ENCODE results near the gene GPRC5C.

GPRC5C gene

DNA sequence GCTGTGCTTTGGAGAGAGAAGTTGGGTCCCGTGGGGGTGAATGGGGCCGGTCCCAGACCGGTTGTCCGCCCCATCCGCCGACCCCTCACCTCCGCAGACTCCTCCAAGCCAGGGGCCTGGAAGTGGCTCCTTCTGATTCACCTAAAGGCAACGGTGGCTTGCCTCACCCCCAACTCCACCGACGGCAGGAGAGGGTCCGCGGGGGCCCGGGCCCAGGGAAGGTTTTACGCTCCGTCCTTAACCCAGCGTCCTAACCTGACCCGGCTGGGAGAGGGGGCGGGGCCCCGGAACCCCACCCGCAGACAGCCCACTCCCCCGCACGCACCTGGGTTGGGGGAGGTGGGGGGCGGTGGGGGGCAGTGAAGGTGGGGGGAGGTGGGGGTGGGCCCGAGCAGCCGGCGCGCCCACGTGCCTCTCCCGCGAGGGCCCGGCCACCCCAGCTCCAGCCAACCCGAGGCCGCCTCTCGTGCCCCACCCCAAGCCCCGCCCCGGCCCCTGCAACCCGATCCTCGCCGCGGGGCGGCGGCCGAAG, 21.8 kb downstream of the GPRC5C start:
- no peak for DNase-seq

DNA sequence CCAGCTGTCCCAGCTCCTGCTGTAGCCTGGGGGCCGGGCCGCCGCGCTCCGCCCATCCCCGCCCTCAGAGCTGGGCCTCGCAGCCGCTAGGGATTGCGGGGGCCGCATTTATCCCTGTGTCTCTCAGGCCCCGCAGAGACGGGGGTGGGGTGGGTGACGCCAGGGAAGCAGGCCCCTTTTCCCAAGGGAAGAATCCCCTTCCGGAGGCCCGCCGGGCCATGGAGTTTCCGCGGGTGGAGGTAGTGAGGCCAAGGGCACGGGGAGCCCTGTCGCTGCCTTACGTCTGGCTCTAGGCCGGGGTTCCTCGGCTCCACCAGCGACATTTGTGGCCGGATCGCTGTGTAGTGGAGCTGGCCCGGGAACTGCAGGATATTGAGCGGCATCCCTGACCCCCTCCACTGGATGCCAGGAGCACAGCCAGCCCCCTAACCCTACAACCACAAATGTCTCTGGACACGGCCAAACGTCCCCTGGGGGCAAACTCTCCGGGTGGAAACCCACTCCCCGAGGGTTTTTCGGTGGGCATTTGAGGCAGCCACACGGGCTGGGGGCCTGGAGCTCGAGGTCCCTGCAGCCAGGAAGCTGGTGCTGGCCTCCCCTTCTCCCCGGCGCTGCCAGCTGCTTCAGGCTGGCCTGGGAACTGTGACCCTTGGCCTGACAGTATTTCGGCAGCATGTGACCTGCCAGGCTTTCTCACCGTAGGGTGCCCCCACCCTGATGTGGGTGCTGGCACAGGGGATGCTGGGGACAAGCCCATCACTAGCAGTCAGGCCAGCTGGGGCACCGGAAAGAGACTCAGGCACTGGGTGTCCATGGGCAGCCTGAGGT, 22.5 kb downstream of the GPRC5C start:
- peak; percentile 95 to 97 for DNase-seq

DNA sequence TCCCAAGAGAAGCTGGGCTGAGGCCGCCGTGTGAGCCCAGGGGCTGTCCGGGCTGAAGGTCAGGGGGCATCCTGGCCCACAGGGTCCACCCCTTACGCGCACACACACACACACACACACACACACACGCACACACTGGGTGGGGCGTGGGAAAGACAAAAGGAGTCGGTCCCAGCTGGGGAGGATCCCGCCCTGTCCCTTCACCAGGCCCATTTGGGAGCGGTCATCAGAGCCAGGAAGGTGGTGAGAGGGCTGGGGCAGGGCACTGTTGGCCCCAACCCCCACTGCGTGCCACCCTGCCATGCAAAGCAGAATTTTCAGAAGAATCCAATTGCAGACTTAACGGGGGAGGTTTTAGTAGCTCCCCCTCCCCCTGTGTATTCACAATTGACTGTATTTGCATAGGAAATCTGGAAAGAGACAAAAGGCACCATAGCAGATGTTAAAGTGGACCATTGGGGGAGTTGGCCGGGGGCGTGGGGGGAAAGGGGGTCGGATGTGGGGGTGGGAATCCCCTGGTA, 23.2 kb downstream of the GPRC5C start:
- DNase-seq = peak in 1 of 2 experiments; percentile 50

DNA sequence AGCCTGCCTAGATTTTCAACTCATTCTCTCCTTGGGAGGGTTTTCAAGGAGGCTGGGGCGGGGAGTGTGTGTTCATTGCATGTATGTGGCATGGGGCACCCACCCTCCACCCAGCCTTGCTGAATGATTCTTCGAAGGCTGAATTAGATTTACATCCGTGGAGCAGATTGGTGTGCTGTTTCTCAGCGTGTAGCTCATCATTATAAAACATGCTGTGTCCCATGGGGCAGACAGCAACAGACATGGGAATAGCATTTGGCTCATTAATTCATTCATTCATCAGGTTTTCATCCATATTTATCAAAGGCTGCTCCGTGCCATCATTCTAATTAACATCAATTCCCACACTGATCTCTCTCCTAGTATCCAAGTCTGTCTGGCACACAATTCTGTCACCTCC, 23.9 kb downstream of the GPRC5C start:
- DNase-seq = no peak

DNA sequence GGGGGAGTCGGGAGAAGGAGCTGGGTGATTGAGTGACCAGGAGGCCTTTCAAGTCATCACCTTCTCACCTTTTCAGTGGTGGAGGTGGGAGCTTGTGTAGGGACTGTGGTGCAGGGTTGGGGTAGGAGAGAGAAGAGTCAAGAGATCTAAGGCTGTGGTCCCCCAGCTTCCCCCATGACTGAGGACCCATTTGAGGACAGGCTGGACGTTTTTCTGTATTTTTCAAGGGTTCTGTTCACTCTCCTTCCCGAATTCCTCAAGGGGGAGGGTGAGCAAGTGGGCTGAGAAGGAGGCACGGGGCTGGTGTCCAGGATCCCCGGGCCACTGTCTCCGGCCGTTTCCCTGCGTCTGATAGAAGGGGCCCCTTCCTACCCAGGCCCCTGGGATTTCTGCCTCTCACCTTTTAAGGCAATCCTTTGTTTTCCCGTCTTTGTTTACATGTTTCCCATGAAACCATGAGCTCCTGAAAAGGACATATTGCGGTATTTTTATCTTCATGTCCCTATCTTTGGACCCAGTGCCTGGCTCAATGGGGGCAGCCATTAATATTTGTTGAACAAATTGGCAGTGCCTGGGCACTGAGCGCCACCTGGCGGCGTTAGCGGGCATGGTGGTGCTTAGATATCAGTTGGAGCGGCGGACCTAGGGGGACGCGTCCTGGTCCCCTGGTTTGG, 25.4 kb downstream of the GPRC5C start:
- peak; percentile 78 to 91 for DNase-seq

DNA sequence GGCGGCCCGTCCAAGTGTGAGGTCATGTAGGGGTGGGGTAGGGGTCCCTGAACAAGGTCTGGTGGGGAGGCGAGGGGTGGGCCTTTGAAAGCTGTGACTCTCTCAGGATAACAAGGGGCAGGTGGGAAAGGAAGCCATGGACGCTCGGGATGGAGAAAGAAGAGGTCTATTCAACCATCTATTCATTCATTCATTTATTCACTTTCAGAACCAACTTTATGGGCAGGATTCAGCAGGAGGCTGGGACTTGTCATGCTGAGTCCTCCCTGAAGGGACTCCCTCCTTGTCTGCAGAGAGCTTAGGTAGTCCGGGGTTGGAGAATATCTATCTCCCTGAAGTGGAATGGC, 25.9 kb downstream of the GPRC5C start:
- DNase-seq = no peak

DNA sequence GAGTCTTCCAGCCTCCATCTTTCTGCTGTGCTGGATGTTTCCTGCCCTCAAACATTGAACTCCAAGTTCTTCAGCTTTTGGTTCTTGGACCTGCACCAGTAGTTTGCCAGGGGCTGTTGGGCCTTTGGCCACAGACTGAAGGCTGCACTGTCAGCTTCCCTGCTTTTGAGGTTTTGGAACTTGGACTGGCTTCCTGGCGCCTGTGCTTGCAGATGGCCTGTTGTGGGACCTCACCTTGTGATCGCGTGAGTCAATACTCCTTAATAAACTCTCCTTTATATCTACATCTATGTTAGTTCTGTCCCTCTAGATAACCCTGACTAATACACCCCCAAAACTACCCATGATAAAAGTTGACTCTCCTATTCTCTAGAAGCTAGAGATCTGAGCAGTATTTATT, 26.9 kb downstream of the GPRC5C start:
- DNase-seq = no peak

DNA sequence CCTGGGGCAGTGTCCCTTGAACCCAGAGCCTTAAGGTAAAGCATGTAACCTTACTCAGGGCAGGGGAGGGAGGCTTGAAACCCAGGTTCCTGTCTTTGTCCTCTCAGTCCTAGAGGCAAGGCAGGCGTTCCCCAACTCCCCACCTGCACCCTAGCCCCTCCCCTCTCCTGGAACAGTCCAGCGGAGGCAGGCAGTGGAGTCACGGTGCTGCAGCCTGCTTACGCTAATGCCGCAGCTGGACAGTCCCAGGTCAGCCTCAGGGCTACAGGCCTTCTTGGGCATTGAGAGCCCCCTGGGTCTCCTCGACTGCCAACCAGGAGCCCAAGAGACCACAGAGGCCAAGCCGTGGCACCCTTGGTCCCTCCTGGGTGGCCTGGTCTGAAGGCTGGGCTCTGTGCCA, 27.7 kb downstream of the GPRC5C start:
- no peak for DNase-seq

DNA sequence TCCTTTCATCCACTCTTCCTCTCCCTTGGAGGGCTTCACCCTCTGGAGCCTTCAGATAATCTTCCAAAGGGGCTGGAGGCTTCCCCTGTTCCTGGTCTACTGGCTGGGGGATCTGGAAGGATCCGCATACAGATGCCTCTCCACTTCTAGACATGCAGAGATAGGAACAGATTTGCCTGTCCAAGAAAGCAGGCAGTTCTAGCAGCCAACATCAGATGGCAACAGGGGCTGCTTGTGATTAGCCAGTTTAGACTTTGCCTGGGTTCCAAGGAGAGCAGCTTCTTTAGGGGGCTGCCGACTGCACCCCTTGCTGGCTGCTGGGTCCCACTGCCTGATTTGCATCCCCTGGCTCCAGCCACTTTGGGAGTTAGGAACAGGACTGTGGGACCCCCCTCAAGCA, 28.4 kb downstream of the GPRC5C start:
- DNase-seq = peak in 1 of 2 experiments; percentile 44

DNA sequence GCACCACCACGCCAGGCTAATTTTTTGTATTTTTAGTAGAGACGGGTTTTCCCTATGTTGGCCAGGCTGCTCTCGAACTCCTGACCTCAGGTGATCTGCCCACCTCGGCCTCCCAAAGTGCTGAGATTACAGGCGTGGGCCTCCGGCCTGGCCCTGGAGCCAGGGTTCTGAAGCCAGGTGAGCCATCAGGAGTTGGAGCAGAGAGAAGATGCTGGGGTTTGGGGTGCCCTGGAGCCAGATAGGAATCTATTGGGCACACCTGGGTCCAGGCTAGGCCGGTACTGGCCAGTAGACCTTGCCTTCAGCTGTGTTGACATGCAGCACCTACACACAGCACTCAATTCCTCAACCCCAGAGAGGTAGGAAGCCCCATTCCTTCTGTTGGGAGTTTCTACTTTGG, 29.1 kb downstream of the GPRC5C start:
- no peak for DNase-seq

DNA sequence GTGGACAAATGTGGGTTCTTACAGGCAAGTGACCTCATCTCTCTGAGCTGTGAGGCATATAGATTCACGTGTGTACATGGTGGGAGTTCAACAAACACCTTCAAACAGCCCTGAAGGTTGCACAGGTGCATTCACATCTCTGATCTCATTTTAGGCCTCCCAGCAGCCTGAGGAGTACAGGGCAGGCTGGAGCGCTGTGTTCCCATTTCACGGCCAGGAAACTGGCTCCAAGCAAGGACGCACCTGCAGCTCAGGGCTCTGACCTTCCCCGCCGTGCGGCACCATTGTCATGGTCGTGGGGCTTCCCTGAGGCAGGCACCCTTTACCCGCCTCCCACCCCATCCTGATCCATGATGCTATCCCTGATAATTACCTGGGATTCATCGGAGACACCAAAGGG, 29.7 kb downstream of the GPRC5C start:
- no peak for DNase-seq

DNA sequence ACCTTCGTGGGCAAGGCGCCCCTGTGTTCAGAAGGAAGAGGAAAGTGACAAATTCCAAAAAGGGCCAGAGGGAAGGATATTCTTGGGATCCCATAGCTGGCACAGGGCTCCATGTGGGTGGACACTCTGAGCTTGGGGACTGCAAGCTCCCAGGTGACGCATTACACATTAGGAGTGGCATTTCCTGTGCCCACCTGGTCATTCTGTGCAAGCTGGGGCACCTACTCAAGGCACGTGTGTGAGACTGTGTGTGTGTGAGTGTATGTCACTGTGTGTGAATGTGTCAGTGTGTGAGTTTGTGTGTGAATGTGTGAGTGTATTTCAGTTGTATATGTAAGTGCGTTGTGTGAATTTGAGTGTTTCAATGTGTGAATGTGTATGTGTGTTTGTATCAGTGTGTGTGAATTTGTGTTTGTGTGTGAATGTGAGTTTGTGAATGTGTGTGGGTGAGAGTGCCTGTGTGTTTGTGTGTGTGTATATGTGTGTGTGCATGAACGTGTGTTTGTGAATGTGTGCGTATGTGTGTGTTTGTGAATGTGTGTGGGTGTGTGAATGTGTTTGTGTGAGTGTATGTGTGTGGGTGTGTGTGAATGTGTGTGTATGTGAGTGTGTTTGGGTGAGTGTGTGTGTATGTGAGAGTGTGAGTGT, 33.0 kb downstream of the GPRC5C start:
- no peak for DNase-seq

DNA sequence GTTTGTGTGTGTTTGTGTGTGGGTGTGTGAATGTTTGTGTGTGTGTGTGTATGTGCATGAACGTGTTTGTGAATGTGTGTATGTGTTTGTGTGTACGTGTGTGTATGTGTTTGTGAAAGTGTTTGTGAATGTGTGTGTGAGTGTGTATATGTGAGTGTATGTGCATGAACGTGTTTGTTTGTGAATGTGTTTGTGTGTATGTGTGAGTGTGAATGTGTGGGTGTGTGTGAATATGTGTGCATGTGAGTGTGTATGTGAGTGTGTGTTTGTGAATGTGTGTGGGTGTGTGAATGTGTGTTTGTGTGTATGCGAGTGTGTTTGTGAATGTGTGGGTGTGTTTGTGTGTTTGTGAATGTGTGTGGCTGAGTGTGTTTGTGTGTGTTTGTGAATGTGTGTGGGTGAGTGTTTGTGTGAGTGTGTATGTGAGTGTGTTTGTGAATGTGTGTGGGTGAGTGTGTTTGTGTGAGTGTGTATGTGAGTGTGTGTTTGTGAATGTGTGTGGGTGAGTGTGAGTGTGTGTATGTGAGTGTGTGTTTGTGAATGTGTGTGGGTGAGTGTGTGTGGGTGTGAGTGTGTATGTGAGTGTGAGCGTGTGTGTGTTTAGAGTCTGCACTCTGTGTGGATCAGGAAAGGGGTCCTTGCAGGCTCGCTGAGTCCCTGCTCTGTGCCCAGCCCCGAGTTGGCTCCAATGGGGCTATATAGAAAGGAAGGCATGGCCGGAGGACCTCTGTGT, 33.7 kb downstream of the GPRC5C start:
- DNase-seq = no peak

DNA sequence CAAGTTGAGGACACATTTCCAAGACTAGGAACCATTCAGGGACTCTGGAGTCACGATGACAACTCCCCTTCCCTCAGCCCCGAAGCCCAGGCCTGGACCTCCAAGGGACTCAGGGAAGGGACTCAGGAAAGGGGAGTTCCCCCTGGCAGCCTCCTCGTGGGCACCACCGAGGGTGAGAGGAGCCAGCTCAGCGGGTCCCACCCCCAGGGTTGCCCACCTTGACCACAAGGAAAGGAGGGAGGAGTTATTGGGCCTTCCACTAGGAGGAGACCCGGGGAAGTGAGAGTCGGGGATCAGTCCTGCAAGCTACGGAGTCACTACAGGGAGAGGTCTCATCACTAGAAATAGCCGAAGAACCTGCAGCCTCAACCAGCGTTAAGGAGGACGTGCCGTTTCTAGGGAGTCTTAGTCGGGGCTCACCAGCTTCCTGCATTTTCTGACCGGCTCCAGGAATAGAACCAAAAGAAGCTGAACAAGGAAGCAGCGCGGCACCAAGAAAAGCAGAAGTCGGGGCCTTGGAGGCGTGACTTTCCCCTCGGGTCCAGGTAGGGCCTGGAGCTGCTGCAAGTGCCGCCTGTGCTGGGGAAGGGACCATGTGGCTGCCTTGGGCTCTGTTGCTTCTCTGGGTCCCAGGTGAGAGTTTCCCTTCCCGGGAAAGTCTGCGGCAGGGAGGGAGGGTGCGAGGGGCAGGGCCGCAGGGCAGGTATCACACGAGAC, 34.4 kb downstream of the GPRC5C start, which contains the start of gene CD300A:
TSS of gene CD300A (plus strand) at position 524 of the 717 bp plus-strand sequence. CDS start at position 594, 70 bp downstream.
- DNase-seq = no peak

DNA sequence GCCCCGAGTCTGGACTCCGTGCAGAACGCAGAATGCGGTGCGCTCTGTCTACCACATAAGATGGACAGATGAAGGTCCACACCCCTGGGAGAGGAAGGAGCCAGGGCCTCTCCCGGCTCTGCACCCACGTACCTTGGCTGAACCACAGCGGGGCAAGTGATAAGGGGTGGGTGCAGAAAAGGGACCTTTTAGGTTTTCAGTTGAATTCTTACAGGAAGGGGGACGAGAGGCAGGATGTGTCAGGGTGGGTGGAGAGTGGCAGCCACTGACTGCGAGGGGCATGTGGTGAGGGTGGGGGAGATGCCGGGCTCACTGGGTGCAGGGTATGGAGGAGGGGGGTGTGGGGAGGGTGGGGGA, 34.9 kb downstream of the GPRC5C start:
- no peak for DNase-seq

DNA sequence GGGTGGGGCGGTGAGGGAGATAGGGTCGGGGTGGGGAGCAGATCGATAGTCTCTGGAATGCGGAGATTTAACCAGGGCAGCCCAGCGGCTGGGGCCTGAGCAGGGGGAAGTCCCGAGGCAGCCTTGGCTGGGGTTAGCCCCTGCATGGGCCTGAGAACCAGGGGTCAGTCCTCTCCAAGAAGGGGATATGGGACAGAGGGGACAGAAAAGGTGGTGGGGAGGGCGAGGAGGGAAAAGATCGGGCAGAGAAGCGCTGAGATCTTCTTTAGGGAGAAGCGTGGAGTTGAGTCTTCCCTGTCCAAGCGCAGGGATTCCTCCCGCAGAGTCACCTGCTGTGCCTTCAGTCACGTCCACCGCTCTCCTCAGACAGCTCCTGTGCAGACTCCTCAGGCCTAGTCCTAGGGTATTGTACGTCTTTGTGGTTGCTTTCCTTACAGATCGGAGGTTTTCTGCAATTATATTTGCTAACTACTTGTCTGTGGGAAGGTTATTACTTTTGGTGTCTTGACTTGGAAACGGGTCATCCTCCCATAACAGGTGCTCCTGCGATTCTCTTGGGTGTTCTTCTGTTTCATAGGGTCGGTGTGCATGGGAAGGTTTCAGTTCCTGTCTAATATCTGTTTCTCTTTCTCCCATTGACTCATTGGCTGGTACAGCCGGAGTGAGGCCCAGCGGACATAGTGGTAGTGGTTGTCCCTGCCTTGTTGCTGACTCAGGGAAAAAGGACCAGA, 35.5 kb downstream of the GPRC5C start:
- no peak for DNase-seq

DNA sequence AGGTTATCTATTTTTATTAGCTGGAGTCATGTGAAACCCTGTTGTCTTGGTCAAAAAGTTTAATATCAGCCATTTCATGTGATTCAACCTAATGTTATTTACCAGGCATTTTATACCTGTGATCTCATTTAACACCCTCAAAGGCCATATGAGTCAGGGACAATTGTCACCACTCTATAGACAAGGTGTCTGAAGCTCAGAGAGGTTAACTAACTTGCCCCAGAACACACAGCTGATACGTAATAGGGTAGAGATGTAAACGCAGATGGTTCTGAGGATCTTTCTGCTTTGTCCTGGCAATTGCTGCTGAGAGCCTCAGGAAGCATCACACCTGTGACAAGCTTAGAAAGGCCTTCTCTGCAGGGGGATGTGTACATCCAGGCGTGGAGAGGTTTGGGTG, 39.5 kb downstream of the GPRC5C start:
- no peak for DNase-seq

DNA sequence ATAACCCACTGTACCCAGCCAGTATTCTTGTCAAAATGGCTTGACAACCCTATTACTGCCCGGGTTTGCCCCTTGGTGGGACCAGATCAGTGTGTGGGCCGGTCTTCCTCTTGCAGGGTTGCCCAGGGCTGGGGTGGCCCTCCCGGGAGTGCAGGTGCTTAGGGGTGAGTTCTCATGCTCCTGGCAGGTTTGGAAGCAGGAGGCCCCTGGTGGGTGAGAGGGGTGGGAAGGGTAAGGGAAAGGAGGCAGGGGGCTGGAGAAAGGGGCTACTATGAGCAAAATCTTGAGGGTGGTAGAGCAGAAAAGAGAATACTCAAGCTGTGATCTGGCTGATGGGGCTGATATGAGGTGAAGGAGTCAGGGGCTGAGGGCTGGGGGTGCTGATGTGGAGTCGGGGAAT, 41.0 kb downstream of the GPRC5C start:
- DNase-seq = no peak

DNA sequence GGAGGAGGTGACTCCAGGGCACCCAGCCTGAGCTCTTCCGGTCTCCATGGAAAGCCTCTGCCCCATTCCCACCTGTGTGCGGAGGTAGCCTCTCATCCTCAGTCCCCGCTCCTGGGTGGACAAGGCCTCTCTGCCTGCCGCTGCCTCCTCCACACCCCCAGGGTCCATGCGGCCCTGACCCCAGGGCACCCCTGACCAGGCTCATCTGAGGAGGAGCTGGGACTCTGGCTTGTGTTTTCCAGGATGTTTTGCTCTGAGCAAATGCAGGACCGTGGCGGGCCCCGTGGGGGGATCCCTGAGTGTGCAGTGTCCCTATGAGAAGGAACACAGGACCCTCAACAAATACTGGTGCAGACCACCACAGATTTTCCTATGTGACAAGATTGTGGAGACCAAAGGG, 41.4 kb downstream of the GPRC5C start:
- DNase-seq = no peak

DNA sequence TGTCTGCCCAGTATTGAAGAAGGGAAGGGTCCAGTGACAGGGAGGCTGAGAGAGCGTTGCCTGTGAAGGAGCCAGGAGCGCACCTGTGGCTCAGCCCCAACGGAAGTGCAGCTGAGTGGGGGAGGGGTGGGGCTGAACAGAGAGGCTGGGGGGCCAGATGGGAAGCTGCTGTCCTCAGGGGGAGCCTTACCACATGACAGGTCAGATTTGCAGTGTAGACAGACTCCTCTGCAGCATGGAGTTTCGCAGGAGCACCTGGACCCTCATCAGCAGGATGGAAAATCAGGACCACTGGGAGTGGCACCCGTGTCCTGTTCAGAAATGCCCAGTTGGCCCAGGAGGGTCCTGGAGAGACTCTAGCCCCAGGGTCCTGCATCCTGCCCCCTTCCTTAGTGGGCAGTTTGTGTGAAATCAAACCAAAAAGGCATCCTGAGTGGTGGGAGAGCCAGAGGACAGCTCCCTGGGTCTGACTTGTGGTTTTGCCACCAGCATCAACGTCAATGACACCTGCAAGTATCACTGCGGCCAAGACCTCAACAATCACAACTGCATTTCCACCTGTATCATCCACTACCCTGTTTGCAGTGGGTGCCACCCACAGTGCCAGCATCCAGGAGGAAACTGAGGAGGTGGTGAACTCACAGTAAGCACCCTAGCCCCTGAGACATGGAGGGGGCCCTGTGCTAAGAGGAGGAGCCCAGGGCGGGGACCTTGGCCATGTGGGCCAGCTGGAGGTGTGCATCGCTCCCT, 42.3 kb downstream of the GPRC5C start:
- peak in 1 of 2 experiments; percentile 41 for DNase-seq

DNA sequence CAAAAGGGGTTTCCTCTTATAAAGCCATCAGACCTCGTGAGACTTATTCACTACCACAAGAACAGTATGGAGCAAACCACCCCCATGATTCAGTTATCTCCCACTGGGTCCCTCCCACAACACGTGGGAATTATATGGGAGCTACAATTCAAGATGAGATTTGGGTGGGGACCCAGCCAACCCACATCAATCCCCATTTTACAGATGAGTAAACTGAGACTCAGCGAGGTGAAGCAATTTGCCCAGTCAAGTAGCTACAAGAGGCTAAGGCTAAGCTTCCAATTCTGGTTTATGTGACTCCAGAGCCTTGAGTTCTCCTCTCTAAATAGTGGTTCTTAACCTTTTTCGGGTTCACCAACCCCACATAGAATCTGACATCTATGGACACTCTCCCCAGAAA, 43.3 kb downstream of the GPRC5C start:
- no peak for DNase-seq
